ENCODE results near the gene IL19.

DNA sequence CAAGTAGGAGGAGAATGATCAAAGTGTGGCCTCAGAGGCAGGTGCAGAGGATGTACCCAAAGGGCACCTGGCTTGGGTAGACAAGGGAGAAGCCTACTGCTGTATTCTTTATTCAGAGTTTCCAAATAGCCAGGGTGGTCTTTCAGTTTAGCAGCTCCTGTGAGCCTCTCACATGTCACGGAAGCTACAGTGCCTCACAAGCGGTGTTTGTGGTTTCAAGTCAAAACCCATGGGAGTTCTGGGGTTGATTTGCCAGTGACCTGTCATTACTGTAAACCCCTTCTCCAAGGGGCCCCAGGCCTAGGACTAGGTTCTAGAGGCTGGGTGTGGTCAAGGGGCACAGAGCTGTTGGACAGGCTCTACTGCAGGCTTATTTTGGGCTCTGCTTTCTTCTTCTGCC lies 11.9 kb downstream of the IL19 start:
- no peak for TF ChIP-seq ETV6 (CRISPR knock-in tag; conservative IDR thresholded peaks at IDR 0.05)
- TF ChIP-seq MEF2D (CRISPR knock-in tag; IDR thresholded peaks at IDR 0.05), result no peak
- no peak for TF ChIP-seq ZSCAN30 (CRISPR knock-in tag; IDR thresholded peaks at IDR 0.05)
- TF ChIP-seq, protein P1, sequence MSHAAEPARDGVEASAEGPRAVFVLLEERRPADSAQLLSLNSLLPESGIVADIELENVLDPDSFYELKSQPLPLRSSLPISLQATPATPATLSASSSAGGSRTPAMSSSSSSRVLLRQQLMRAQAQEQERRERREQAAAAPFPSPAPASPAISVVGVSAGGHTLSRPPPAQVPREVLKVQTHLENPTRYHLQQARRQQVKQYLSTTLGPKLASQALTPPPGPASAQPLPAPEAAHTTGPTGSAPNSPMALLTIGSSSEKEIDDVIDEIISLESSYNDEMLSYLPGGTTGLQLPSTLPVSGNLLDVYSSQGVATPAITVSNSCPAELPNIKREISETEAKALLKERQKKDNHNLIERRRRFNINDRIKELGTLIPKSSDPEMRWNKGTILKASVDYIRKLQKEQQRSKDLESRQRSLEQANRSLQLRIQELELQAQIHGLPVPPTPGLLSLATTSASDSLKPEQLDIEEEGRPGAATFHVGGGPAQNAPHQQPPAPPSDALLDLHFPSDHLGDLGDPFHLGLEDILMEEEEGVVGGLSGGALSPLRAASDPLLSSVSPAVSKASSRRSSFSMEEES (CRISPR knock-in tag; IDR thresholded peaks at IDR 0.05), result no peak
